ENCODE measurements around the gene RAB3GAP1.

RAB3GAP1 gene

GRCh38 chr2:135091681-135092080, 39.6 kb downstream of the RAB3GAP1 start:
- in situ Hi-C loops (cut with HindIII; ENCODE audit: low sequenced_read_pairs) = no loop called here
- H3K4me3 ChIP-seq (ENCODE audit: low read depth, low read length) = no peak overlapping the region
- no peak for DNase-seq (ENCODE audit: low read depth)
- TF ChIP-seq CTCF (IDR thresholded peaks at IDR 0.05; ENCODE audit: low read depth, low read length, missing control alignments) = no peak

DNA sequence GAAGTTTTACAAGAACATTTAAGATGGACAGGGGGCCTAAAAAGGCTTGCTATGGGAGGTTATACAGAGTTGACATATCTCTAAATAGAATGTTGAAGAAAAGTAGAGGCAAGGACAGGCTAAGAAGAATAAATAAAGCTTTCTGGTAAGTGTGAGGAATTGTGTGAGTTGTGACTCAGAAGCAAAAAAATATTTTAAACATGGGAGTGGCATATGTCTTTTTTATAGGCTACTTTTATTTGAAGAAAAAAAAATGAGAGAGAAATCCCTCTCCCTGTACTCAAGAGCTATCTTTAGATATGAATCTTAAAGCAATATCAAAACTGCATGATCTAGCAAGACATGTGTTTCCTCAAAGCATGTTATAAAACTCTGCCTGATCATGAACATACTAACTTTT, 41.1 kb downstream of the RAB3GAP1 start:
- TF ChIP-seq CTCF (IDR thresholded peaks at IDR 0.05; ENCODE audit: low read depth, low read length, missing control alignments) = no peak
- in situ Hi-C loops (cut with HindIII; ENCODE audit: low sequenced_read_pairs) = no loop called here
- DNase-seq (ENCODE audit: low read depth) = no peak

GRCh38 chr2:135093670-135094330, 41.7 kb downstream of the RAB3GAP1 start:
- no peak for DNase-seq (ENCODE audit: low read depth)
- H3K4me3 ChIP-seq (ENCODE audit: low read depth, low read length) = no peak overlapping the region
- in situ Hi-C loops (cut with HindIII; ENCODE audit: low sequenced_read_pairs) = no loop called here
- no peak for TF ChIP-seq CTCF (IDR thresholded peaks at IDR 0.05; ENCODE audit: low read depth, low read length, missing control alignments)

More for the DNA sequence above, 41.1 kb downstream of the RAB3GAP1 start:
- H3K4me3 ChIP-seq (ENCODE audit: low read depth, low read length) = no peak overlapping the region

DNA sequence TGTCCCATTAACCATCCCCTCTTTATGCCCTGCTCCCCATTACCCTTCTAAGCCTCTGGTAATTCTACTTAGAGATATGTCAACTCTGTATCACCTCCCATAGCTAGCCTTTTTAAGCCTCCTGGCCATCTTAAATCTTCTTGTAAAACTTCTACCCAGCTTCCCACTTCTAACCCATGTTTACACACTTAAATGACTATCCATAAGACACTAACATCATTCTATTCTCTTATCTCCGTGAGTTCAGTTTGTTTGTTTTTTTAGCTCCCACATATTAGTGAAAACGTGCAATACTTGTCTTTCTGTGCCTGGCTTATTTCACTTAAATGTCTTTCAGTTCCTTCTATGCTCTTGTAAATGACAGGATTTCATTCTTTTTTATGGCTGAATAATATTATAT, 42.4 kb downstream of the RAB3GAP1 start:
- no peak overlapping the region for H3K4me3 ChIP-seq (ENCODE audit: low read depth, low read length)
- in situ Hi-C loops (cut with HindIII; ENCODE audit: low sequenced_read_pairs) = no loop called here
- no peak for DNase-seq (ENCODE audit: low read depth)
- no peak for TF ChIP-seq CTCF (IDR thresholded peaks at IDR 0.05; ENCODE audit: low read depth, low read length, missing control alignments)

- in situ Hi-C loops (cut with HindIII; ENCODE audit: low sequenced_read_pairs) = no loop called here
- no peak for TF ChIP-seq CTCF (IDR thresholded peaks at IDR 0.05; ENCODE audit: low read depth, low read length, missing control alignments)
- no peak overlapping the region for H3K4me3 ChIP-seq (ENCODE audit: low read depth, low read length)
- no peak for DNase-seq (ENCODE audit: low read depth)
These were observed 43.5 kb downstream of the RAB3GAP1 start for GRCh38 chr2:135095591-135095990.

DNA sequence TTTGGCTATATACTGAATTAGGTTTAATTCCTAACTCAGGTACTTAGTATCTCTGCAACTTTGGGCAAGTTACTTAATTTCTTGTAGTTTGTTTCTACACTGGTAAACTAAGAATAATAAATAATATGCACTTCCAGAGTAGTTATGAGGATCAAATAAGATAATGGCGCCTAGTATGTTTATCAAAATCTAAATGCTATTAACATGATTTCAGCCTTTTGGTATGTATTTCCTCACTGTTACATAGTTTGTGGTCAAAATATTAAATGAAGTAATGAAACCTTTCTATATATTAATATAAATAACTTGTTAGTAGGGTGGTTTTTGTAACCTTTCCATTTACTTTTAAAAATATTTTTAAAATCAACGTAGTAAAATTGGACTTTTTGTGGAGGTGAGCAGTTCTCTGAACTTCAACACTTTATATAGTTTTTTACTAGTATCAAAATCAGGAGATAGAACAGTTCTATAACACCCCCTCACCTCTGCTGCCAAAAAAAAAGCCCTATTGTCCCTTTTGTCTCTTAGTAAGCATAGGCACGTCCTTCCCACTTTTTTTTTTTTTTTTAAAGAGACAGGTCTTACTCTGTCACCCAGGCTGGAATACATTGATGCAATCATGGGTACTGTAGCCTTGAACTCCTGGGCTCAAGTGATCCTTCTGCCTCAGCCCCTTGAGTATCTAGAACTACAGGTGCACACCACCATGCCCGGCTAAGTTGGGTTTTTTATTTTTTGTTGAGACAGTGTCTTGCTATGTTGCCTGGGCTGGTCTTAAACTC, 44.8 kb downstream of the RAB3GAP1 start:
- TF ChIP-seq CTCF (IDR thresholded peaks at IDR 0.05; ENCODE audit: low read depth, low read length, missing control alignments) = no peak
- H3K4me3 ChIP-seq (ENCODE audit: low read depth, low read length) = no peak overlapping the region
- no peak for DNase-seq (ENCODE audit: low read depth)
- in situ Hi-C loops (cut with HindIII; ENCODE audit: low sequenced_read_pairs) = no loop called here
